ENCODE measurements around the gene MAGI1.

DNA sequence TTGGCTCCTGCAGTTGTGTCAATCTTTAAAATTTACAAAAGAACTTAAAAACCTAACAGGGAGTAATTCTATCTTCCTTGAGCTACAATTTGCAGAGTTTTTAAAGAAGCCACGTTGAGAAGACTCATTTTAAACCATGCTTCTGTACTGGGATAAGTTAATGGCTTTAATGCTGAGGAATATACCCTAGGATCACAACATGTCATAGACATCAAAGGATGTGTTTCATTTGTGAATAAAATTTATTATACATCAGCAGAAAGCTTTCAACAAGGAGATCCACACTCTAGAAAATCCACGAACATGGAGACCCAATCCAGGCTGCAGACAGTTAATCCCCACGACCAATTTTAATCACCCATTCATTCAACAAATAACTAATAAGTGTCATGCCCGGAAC lies 297.2 kb downstream of the MAGI1 start:
- TF ChIP-seq CTCF (conservative IDR thresholded peaks at IDR 0.05) (no peak), ZFX (IDR thresholded peaks at IDR 0.05) (no peak)

All from C4-2B (cell line).